ENCODE measurements around the gene ALDH1B1. TPM values are rescaled to one million over a fixed set of nuclear protein-coding genes. Genes with fewer than 3 reads are reported as not detected.

ALDH1B1 gene
- total RNA-seq, 1 experiment from 2014 or later: 13.1 TPM

- no peak for DNase-seq
- Histone ChIP-seq H3K36me3 (ENCODE audit: low read depth) (no peaks in the 10 kb centered on the region), H3F3A (ENCODE audit: insufficient read depth, low read depth) (0 out of 2 replicates have a peak, but pooled peaks cover 4% of the 10 kb centered on the region), H3K27me3 (ENCODE audit: insufficient read depth, low read depth) (no peaks in the 10 kb centered on the region), H3K9me2 (ENCODE audit: insufficient read depth) (no peaks in the 10 kb centered on the region), H3K79me2 (ENCODE audit: low read depth) (no peaks in the 10 kb centered on the region), H3K4me3 (no peak overlapping the region), H3K9me3 (ENCODE audit: insufficient read depth, low read depth) (no peaks in the 10 kb centered on the region), H3K4me1 (replicated peaks; ENCODE audit: insufficient read depth) (peaks cover 12% of the 10 kb centered on the region; the same call in 1 of the 2 replicates), H2AFZ (no peak overlapping the region), H4K20me1 (ENCODE audit: insufficient read depth) (no peaks in the 10 kb centered on the region), H3K27ac (no peak overlapping the region), H3K4me2 (no peak overlapping the region)
- CTCF ChIA-PET: no interaction called here
- BruUV-seq (replicated peaks): no TSS peak
- TF ChIP-seq EZH2 (IDR thresholded peaks at IDR 0.05; ENCODE audit: low read depth) (no peak), CTCF (conservative IDR thresholded peaks at IDR 0.05) (no peak)
- POLR2A ChIA-PET (ENCODE audit: unreplicated experiment): no interaction called here
- intact Hi-C loops (cut with micrococcal nuclease; ENCODE audit: unreplicated experiment): no loop called here
Measured at GRCh38 chr9:38436708-38437107, 44.2 kb downstream of the ALDH1B1 start.

- Histone ChIP-seq H3K27me3 (ENCODE audit: insufficient read depth, low read depth) (no peaks in the 10 kb centered on the region), H3F3A (ENCODE audit: insufficient read depth, low read depth) (0 out of 2 replicates have a peak, but pooled peaks cover 4% of the 10 kb centered on the region), H2AFZ (0 out of 2 replicates have a peak overlapping the region, but pooled peaks have one; percentile 48), H3K9me2 (ENCODE audit: insufficient read depth) (no peaks in the 10 kb centered on the region), H3K4me3 (no peak overlapping the region), H3K36me3 (ENCODE audit: low read depth) (no peaks in the 10 kb centered on the region), H4K20me1 (ENCODE audit: insufficient read depth) (no peaks in the 10 kb centered on the region), H3K4me1 (replicated peaks; ENCODE audit: insufficient read depth) (peaks cover 12% of the 10 kb centered on the region; the same call in 1 of the 2 replicates), H3K79me2 (ENCODE audit: low read depth) (no peaks in the 10 kb centered on the region), H3K27ac (no peak overlapping the region), H3K4me2 (peak overlapping the region; percentile 56), H3K9me3 (ENCODE audit: insufficient read depth, low read depth) (no peaks in the 10 kb centered on the region)
- ChIA-PET CTCF (interaction anchor here (0.6 kb wide), 1 partner anchor 29 kb away, joined by 5 read pairs; no protein-coding TSS in a partner anchor), POLR2A (ENCODE audit: unreplicated experiment) (no interaction called here)
- TF ChIP-seq EZH2 (IDR thresholded peaks at IDR 0.05; ENCODE audit: low read depth) (no peak), CTCF (conservative IDR thresholded peaks at IDR 0.05) (no peak)
- no TSS peak for BruUV-seq (replicated peaks)
- intact Hi-C loops (cut with micrococcal nuclease; ENCODE audit: unreplicated experiment): no loop called here
- DNase-seq: peak in 1 of 2 experiments; percentile 61
Measured at GRCh38 chr9:38437193-38437823, 44.8 kb downstream of the ALDH1B1 start.

GRCh38 chr9:38439291-38439915 is 46.9 kb downstream of the ALDH1B1 start:
- intact Hi-C loops (cut with micrococcal nuclease; ENCODE audit: unreplicated experiment): no loop called here
- H3K9me2 ChIP-seq (ENCODE audit: insufficient read depth): no peaks in the 10 kb centered on the region
- TF ChIP-seq CTCF (conservative IDR thresholded peaks at IDR 0.05) (no peak), EZH2 (IDR thresholded peaks at IDR 0.05; ENCODE audit: low read depth) (no peak)
- no peaks in the 10 kb centered on the region for H3K79me2 ChIP-seq (ENCODE audit: low read depth)
- H3K9me3 ChIP-seq (ENCODE audit: insufficient read depth, low read depth): no peaks in the 10 kb centered on the region
- no peak overlapping the region for H3K4me2 ChIP-seq
- 0 out of 2 replicates have a peak, but pooled peaks cover 4% of the 10 kb centered on the region for H3F3A ChIP-seq (ENCODE audit: insufficient read depth, low read depth)
- no peak for DNase-seq
- H3K36me3 ChIP-seq (ENCODE audit: low read depth): no peaks in the 10 kb centered on the region
- H4K20me1 ChIP-seq (ENCODE audit: insufficient read depth): no peaks in the 10 kb centered on the region
- H2AFZ ChIP-seq: no peak overlapping the region
- no peak overlapping the region for H3K4me3 ChIP-seq
- POLR2A ChIA-PET (ENCODE audit: unreplicated experiment): no interaction called here
- H3K4me1 ChIP-seq (replicated peaks; ENCODE audit: insufficient read depth): peaks cover 19% of the 10 kb centered on the region
- CTCF ChIA-PET: no interaction called here
- H3K27me3 ChIP-seq (ENCODE audit: insufficient read depth, low read depth): no peaks in the 10 kb centered on the region
- H3K27ac ChIP-seq: no peak overlapping the region
- BruUV-seq (replicated peaks): no TSS peak
